Bronchial epithelial cell (primary cell): Measurements from ENCODE around the gene HGD. TPM values are rescaled to one million over a fixed set of nuclear protein-coding genes. Genes with fewer than 3 reads are reported as not detected.
"Not testable (repeated sequence)": the region's sequence is repeated elsewhere in the genome, so short reads cannot be mapped to it uniquely, and the experiment has no call there.

Experiments used
- DNase-seq: peaks from one replicate; pipeline ENCODE4 v3.0.0-alpha.2; 2010; ENCODE audit warnings: low read depth
- FAIRE-seq: peaks from 2 replicates; lab custom pipeline; 2011; peaks lifted over from hg19 to GRCh38; lab: Jason Lieb, UNC
- H3K27me3 ChIP-seq: 2 replicates; pipeline ENCODE4 v1.5.1; 2011; ENCODE audit warnings: low read length; ENCODE audit not compliant: control insufficient read depth, insufficient read depth
- H3K36me3 ChIP-seq: 2 replicates; pipeline ENCODE4 v1.5.1; 2011; ENCODE audit warnings: low read length; ENCODE audit not compliant: control insufficient read depth, insufficient read depth
- H3K4me3 ChIP-seq: 2 replicates; pipeline ENCODE4 v1.5.1; 2011; ENCODE audit warnings: mild to moderate bottlenecking, low read depth, low read length, control low read depth
- CTCF ChIP-seq: IDR thresholded peaks from 2 replicates; pipeline ENCODE4 v1.5.1; 2011; ENCODE audit warnings: mild to moderate bottlenecking, moderate library complexity, low read length, control low read depth, inconsistent platforms; ENCODE audit not compliant: insufficient read depth, severe bottlenecking
- total RNA-seq: library from RNA; depleted of rRNA; stranded (reverse); fragments of >200 nt; gene quantifications from 2 replicates; pipeline ENCODE4 v1.2.1, GENCODE V29; 2014

Gene HGD
- total RNA-seq, 1 donor from 2014 or later = under 0.01 TPM

DNA sequence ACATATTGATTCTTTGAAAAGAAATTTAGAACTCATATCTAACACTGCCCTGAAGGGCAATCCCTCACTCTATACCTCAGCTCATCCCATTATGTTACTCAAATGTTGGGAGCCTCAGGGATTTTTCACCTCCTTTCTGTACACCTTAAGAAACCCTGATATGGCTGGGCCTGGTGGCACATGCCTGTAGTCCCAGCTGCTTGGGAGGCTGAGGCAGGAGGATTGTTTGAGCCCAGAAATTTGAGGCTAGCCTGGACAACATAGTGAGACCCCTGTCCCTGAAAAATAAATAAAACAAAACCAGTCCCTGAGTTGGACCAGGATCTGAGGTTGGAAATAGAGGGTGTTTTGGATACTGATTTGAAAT lies 58.3 kb downstream of the HGD start:
- FAIRE-seq (no peak), DNase-seq (no peak)
- H3K4me3 ChIP-seq = no peak overlapping the region
- H3K27me3 ChIP-seq = no peaks in the 10 kb centered on the region
- no peaks in the 10 kb centered on the region for H3K36me3 ChIP-seq
- no peak for TF ChIP-seq CTCF

DNA sequence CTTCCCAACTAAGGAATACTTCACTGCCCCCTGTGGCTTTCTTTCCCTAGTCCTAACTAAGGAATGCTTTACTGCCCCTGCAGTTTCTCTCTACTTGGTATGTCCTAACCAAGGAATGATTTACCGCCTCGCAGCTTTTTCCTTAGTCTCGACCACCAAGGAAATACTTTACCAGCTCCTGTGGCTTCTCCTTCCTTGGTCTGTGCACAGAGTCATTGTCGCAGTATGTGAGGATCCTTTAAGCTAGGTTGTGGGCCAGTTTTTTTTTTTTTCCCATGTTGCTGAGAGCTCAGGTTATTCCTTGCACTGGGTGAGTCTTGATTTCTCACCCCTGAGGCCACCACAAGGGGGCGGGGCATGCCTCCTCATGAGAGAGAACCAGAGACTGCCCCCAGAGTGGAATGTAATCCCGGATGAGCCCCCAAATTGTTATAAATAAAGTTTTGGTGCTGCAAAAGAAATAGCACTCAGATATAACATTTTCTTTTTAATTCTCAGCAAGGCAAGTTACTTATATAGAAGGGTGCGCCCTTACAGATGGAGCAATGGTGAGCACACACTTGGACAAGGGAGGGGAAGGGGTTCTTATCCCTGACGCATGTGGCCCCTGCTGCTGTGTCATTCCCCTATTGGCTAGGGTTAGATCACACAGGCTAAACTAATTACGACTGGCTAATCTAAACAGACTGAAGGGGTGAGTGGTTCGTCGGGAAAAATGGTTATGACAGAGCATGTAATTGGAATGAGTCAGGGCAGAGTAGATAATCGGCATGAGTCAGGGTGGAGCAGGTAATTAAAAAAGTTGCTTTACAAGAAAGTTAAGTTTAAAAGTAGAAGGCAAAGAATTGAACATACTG lies 58.9 kb downstream of the HGD start:
- no peaks in the 10 kb centered on the region for H3K36me3 ChIP-seq
- TF ChIP-seq CTCF = no peak
- FAIRE-seq (no peak), DNase-seq (peak; percentile 70)
- no peaks in the 10 kb centered on the region for H3K27me3 ChIP-seq
- H3K4me3 ChIP-seq = no peak overlapping the region

- Histone ChIP-seq H3K27me3 (no peaks in the 10 kb centered on the region), H3K36me3 (no peaks in the 10 kb centered on the region), H3K4me3 (no peak overlapping the region)
- no peak for FAIRE-seq
- no peak for DNase-seq
- no peak for TF ChIP-seq CTCF
Measured at GRCh38 chr3:120622457-120622856, 59.6 kb downstream of the HGD start.

GRCh38 chr3:120616745-120617144 lies 65.3 kb downstream of the HGD start:
- not testable (repeated sequence) for H3K27me3 ChIP-seq, H3K4me3 ChIP-seq, H3K36me3 ChIP-seq, FAIRE-seq
- peak; percentile 20 for DNase-seq

DNA sequence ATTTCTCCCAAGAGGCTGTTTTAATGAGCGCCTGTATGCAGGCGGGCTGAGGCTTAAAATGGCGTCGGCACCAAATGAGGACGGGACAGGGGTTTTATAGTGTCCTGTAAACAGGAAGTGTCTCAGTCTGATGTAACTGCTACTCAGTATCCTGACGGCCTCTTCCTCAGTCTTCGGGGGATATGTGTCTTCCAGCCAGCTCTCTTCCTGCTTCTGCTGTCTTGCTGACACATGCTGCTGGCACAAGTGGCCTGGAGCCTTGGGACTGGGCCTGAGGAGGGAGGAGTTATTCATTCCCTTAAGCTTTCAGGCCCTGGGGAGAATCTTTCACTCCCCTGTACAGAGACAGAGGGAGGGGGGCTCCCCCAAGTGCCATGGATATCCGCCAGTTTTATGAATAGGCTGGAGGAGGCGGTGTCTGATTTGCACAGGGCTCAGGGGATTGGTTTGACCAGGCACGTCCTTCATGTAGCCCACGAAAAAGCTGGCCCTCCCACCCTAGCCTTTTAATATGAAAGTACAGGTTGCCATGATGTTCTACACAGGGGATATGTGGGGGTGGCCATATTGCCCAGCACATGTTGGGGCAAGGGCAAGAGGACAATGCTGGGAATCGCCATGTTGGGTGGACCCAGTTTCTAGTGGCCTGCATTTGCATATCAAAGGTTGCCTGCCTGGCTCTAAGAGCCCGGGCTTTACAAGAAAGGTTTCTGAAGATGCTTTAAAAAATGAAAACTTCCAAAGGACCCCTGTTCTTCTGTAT lies 66.0 kb downstream of the HGD start:
- peak; percentile 9 for DNase-seq
- no peak for FAIRE-seq
- Histone ChIP-seq H3K27me3 (no peaks in the 10 kb centered on the region), H3K36me3 (no peaks in the 10 kb centered on the region), H3K4me3 (no peak overlapping the region)
- no peak for TF ChIP-seq CTCF

DNA sequence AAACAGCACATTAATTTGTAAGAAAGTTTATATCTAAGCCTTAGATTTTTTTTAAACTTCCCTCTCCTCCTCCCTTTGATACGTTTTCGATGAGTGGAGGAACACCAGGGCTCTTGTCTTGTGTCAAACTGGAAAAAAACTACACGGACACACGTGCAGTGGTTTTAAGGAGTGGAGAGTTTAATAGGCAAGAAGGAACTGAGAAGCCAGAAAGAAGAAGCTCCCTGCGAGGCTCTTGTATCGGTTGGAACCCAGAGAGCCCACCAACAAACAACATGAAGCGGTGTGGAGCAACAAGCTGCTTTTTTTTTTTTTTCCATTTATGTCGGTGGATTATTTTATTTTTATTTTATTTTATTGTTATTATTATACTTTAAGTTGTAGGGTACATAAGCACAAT lies 67.3 kb downstream of the HGD start:
- Histone ChIP-seq H3K36me3 (no peaks in the 10 kb centered on the region), H3K4me3 (no peak overlapping the region), H3K27me3 (no peaks in the 10 kb centered on the region)
- DNase-seq = no peak
- no peak for TF ChIP-seq CTCF
- FAIRE-seq = no peak
